Limb (tissue), 2 donors: Measurements from ENCODE around the gene CHST4.
A peak's percentile ranks its signal among the peaks of the same experiment; 100 is the strongest.
"Not testable (repeated sequence)": the region's sequence is repeated elsewhere in the genome, so short reads cannot be mapped to it uniquely, and the experiment has no call there.

Source experiments
- DNase-seq, 2 donors: peaks; one replicate each; pipeline ENCODE4 v3.0.0-alpha.2; 2016; ENCODE audit errors: extremely low spot score in 2 of 2

The CHST4 gene

GRCh38 chr16:71524566-71525553, 1.4 kb upstream of the CHST4 start:
- DNase-seq, result no peak

GRCh38 chr16:71528257-71528656, 2.0 kb downstream of the CHST4 start:
- DNase-seq, result no peak

- no peak for DNase-seq
These were observed 2.6 kb downstream of the CHST4 start for GRCh38 chr16:71528863-71529262.

- DNase-seq, result no peak
These were observed 6.1 kb downstream of the CHST4 start for GRCh38 chr16:71532366-71532765.

- no peak for DNase-seq
These were observed 10.7 kb downstream of the CHST4 start for GRCh38 chr16:71536752-71537499.

GRCh38 chr16:71537643-71538042, 11.4 kb downstream of the CHST4 start:
- DNase-seq, result peak in 1 of 2 donors; percentile 1

- DNase-seq, result no peak
These were observed 16.2 kb downstream of the CHST4 start for GRCh38 chr16:71542377-71542776.

GRCh38 chr16:71547168-71547567, 20.9 kb downstream of the CHST4 start:
- DNase-seq, result no peak

- DNase-seq, result no peak
These were observed 26.7 kb downstream of the CHST4 start for GRCh38 chr16:71552698-71553503.

GRCh38 chr16:71555230-71555891, 29.1 kb downstream of the CHST4 start:
- DNase-seq, result no peak

- no peak for DNase-seq
These were observed 31.1 kb downstream of the CHST4 start for GRCh38 chr16:71557299-71557698.

GRCh38 chr16:71557954-71558582, 31.8 kb downstream of the CHST4 start:
- DNase-seq, result no peak

GRCh38 chr16:71559855-71560254, 33.6 kb downstream of the CHST4 start:
- DNase-seq, result no peak

GRCh38 chr16:71561886-71562285, 35.7 kb downstream of the CHST4 start:
- DNase-seq, result not testable (repeated sequence)

GRCh38 chr16:71562552-71562951, 36.3 kb downstream of the CHST4 start:
- DNase-seq, result no peak

- DNase-seq, result no peak
These were observed 38.2 kb downstream of the CHST4 start for GRCh38 chr16:71564335-71564967.

GRCh38 chr16:71565812-71566700, 39.8 kb downstream of the CHST4 start:
- DNase-seq, result no peak

- DNase-seq, result no peak
These were observed 41.7 kb downstream of the CHST4 start for GRCh38 chr16:71567931-71568330.

GRCh38 chr16:71568551-71568950, 42.3 kb downstream of the CHST4 start:
- DNase-seq, result no peak
